HepG2 (cell line): ENCODE results near the gene SYT11. TPM values are rescaled to one million over a fixed set of nuclear protein-coding genes. Genes with fewer than 3 reads are reported as not detected.

Experiments
- ATAC-seq: fragments of 200-7000 bp; cut with Tn5 transposase; 3 replicates; pipeline ENCODE4 v1.9.1; 2020; ENCODE audit warnings: mild to moderate bottlenecking, moderate library complexity
- BruUV-seq: library from RNA; stranded (reverse); fragments of 400-500 nt; replicated peaks from 2 replicates; lab custom pipeline; 2021; lab: Mats Ljungman, UMichigan
- CTCF ChIA-PET: fragments of 300-600 bp; formaldehyde crosslinking; extraction: SDS; loops from one replicate; lab custom pipeline; 2021; ENCODE audit warnings: low total read pairs, inconsistent platforms, low intra/inter-chr PET ratio; lab: Yijun Ruan, JAX
- POLR2A ChIA-PET: fragments of 350-600 bp; sonication (Branson Sonifier 250); formaldehyde crosslinking; loops from one replicate; lab custom pipeline; 2020; ENCODE audit warnings: antibody characterized with exemption, inconsistent platforms; lab: Yijun Ruan, JAX
- DNase-seq: peaks from one replicate; pipeline ENCODE4 v3.0.0-alpha.2; 2015; ENCODE audit warnings: low spot score
- FAIRE-seq: peaks from 3 replicates; lab custom pipeline; 2011; peaks lifted over from hg19 to GRCh38; lab: Jason Lieb, UNC
- H2AFZ ChIP-seq: one replicate; pipeline ENCODE4 v1.6.1; 2011; ENCODE audit warnings: low read length, inconsistent platforms
- H3K27ac ChIP-seq: fragments of 300-600 bp; 3 replicates; pipeline ENCODE4 v1.8.0; 2011; ENCODE audit warnings: mixed run types, mild to moderate bottlenecking, mixed read lengths, low read length, inconsistent platforms; ENCODE audit not compliant: insufficient read depth; ENCODE audit errors: extremely low read length
- H3K27me3 ChIP-seq, 2 experiments: fragments of 200-600 bp in 1 of 2; 2 replicates in 1 of 2; 3 replicates in 1 of 2; pipeline versions ENCODE4 v1.6.0 to v1.8.0; 2011; ENCODE audit warnings: low read length in 2 of 2, mild to moderate bottlenecking in 2 of 2, moderate library complexity in 2 of 2, inconsistent platforms in 1 of 2; ENCODE audit not compliant: insufficient read depth in 2 of 2, control insufficient read depth in 1 of 2
- H3K36me3 ChIP-seq, 2 experiments: fragments of 200-600 bp in 1 of 2; replicated peaks in 1 of 2; 2 replicates in 1 of 2; 3 replicates in 1 of 2; pipeline versions ENCODE4 v1.5.1 to v1.8.0; 2011; ENCODE audit warnings: low read length in 2 of 2, inconsistent platforms in 1 of 2; ENCODE audit not compliant: insufficient read depth in 2 of 2, control insufficient read depth in 1 of 2
- H3K4me1 ChIP-seq: 2 replicates; pipeline ENCODE4 v1.5.1; 2012; ENCODE audit warnings: low read length, inconsistent platforms; ENCODE audit not compliant: insufficient read depth
- H3K4me2 ChIP-seq: 2 replicates; pipeline ENCODE4 v1.6.0; 2011; ENCODE audit warnings: low read depth, low read length, inconsistent platforms
- H3K4me3 ChIP-seq, 3 experiments: fragments of 200-600 bp in 1 of 3; sonication (generic), shearing (Covaris generic) in 1 of 3; replicated peaks in 1 of 3; 2 replicates each; pipeline ENCODE4 v1.5.1; 2011 to 2016; ENCODE audit warnings: low read length in 3 of 3, inconsistent platforms in 2 of 3, low read depth in 2 of 3, mild to moderate bottlenecking in 2 of 3, control low read depth in 1 of 3, mixed read lengths in 1 of 3; ENCODE audit not compliant: insufficient read depth in 1 of 3
- H3K79me2 ChIP-seq: one replicate; pipeline ENCODE4 v1.6.1; 2011; ENCODE audit warnings: low read length, inconsistent platforms; ENCODE audit not compliant: insufficient read depth
- H3K9ac ChIP-seq: 2 replicates; pipeline ENCODE4 v1.6.0; 2011; ENCODE audit warnings: mild to moderate bottlenecking, low read depth, low read length, inconsistent platforms; ENCODE audit not compliant: insufficient read depth
- H3K9me3 ChIP-seq: 2 replicates; pipeline ENCODE4 v1.5.1; 2012; ENCODE audit warnings: mild to moderate bottlenecking, low read length
- H4K20me1 ChIP-seq: 2 replicates; pipeline ENCODE4 v1.6.0; 2011; ENCODE audit warnings: inconsistent platforms, mild to moderate bottlenecking, low read length, moderate library complexity; ENCODE audit not compliant: insufficient read depth
- AKAP8 ChIP-seq: sonication (generic); formaldehyde crosslinking; IDR thresholded peaks from 2 replicates; pipeline ENCODE4 v1.5.1; 2020; ENCODE audit warnings: mild to moderate bottlenecking, missing genetic modification reagents
- GRHL1 ChIP-seq: sonication (generic); formaldehyde crosslinking; conservative IDR thresholded peaks from 2 replicates; pipeline ENCODE4 v1.8.0; 2022; ENCODE audit warnings: missing genetic modification reagents
- HNRNPL ChIP-seq: fragments of 200-400 bp; formaldehyde crosslinking; IDR thresholded peaks from 2 replicates; pipeline ENCODE4 v1.6.1; 2017; ENCODE audit warnings: mild to moderate bottlenecking, low read depth, low read length
- IRF9 ChIP-seq: sonication (generic); formaldehyde crosslinking; IDR thresholded peaks from 2 replicates; pipeline ENCODE4 v1.8.0; 2022; ENCODE audit warnings: missing genetic modification reagents, mild to moderate bottlenecking, borderline replicate concordance
- KMT2B ChIP-seq: IDR thresholded peaks from 2 replicates; pipeline ENCODE4 v1.6.1; 2016; ENCODE audit warnings: missing genetic modification reagents, missing compliant biosample characterization
- MEF2D ChIP-seq: sonication (generic); formaldehyde crosslinking; IDR thresholded peaks from 2 replicates; pipeline ENCODE4 v1.5.1; 2020; ENCODE audit warnings: mild to moderate bottlenecking, missing genetic modification reagents
- MXD4 ChIP-seq: IDR thresholded peaks from 2 replicates; pipeline ENCODE4 v1.6.1; 2016; ENCODE audit warnings: mild to moderate bottlenecking, missing biosample characterization, missing genetic modification reagents
- NKX3-1 ChIP-seq: sonication (generic); formaldehyde crosslinking; IDR thresholded peaks from 2 replicates; pipeline ENCODE4 v1.5.0; 2020; ENCODE audit warnings: missing genetic modification reagents
- SIN3B ChIP-seq: fragments of 150-350 bp; IDR thresholded peaks from 2 replicates; pipeline ENCODE4 v1.6.1; 2014; ENCODE audit warnings: low read length
- SMAD9 ChIP-seq: sonication (generic); formaldehyde crosslinking; IDR thresholded peaks from 2 replicates; pipeline ENCODE4 v1.5.1; 2020; ENCODE audit warnings: mild to moderate bottlenecking, missing genetic modification reagents
- SMC3 ChIP-seq: IDR thresholded peaks from 2 replicates; pipeline ENCODE4 v1.6.1; 2011; ENCODE audit warnings: low read length, improper control_type of control experiment
- SPEN ChIP-seq: sonication (generic); formaldehyde crosslinking; IDR thresholded peaks from 2 replicates; pipeline ENCODE4 v1.5.1; 2020; ENCODE audit warnings: low read depth, mild to moderate bottlenecking, missing genetic modification reagents
- SUZ12 ChIP-seq: fragments of 150-350 bp; IDR thresholded peaks from 2 replicates; pipeline ENCODE4 v1.6.1; 2014; ENCODE audit warnings: low read depth, low read length
- ZFP90 ChIP-seq: sonication (generic); formaldehyde crosslinking; IDR thresholded peaks from 2 replicates; pipeline ENCODE4 v1.8.0; 2022; ENCODE audit warnings: missing genetic modification reagents, mild to moderate bottlenecking, inconsistent platforms, borderline replicate concordance
- ZMYM4 ChIP-seq: sonication (generic); formaldehyde crosslinking; IDR thresholded peaks from 2 replicates; pipeline ENCODE4 v1.8.1; 2023; ENCODE audit warnings: mild to moderate bottlenecking, missing genetic modification reagents
- ZNF12 ChIP-seq: sonication (generic); formaldehyde crosslinking; IDR thresholded peaks from 2 replicates; pipeline ENCODE4 v1.5.0; 2020; ENCODE audit warnings: missing genetic modification reagents
- ZNF296 ChIP-seq: sonication (generic); formaldehyde crosslinking; conservative IDR thresholded peaks from 2 replicates; pipeline ENCODE4 v1.5.0; 2020; ENCODE audit warnings: mild to moderate bottlenecking, missing genetic modification reagents
- ZNF503 ChIP-seq: sonication (generic); formaldehyde crosslinking; IDR thresholded peaks from 2 replicates; pipeline ENCODE4 v1.4.0; 2020; ENCODE audit warnings: missing genetic modification reagents
- ZNF549 ChIP-seq: sonication (generic); formaldehyde crosslinking; IDR thresholded peaks from 2 replicates; pipeline ENCODE4 v1.5.0; 2020; ENCODE audit warnings: missing genetic modification reagents
- ZNF672 ChIP-seq: sonication (generic); formaldehyde crosslinking; IDR thresholded peaks from 2 replicates; pipeline ENCODE4 v1.8.1; 2022; ENCODE audit warnings: missing genetic modification reagents
- ZNF777 ChIP-seq: sonication (generic); formaldehyde crosslinking; IDR thresholded peaks from 2 replicates; pipeline ENCODE4 v1.4.0; 2020; ENCODE audit warnings: missing genetic modification reagents
- ZNF83 ChIP-seq: sonication (generic); formaldehyde crosslinking; IDR thresholded peaks from 2 replicates; pipeline ENCODE4 v1.4.0; 2020; ENCODE audit warnings: missing genetic modification reagents, mild to moderate bottlenecking, borderline replicate concordance
- WGBS: methylation state at CpG from one replicate; pipeline ENCODE4 v1.1.6; 2017; ENCODE audit warnings: low lambda C conversion rate; 5-methylcytosine and 5-hydroxymethylcytosine counted together
- in situ Hi-C: cut with HindIII; loops from 2 replicates; pipeline ENCODE4 v1.10.0; 2017; ENCODE audit warnings: low pct_unique_long_range_greater_than_20kb; ENCODE audit not compliant: extremely low pct_ligation_motif_present
- intact Hi-C: fragments of 100-400 bp; cut with micrococcal nuclease; formaldehyde crosslinking; loops from one replicate; pipeline ENCODE4 v1.10.0; 2022; ENCODE audit not compliant: unreplicated experiment
- polyA plus RNA-seq, 8 experiments: library from polyadenylated mRNA; depleted of rRNA in 3 of 8; stranded (reverse) in 7 of 8; unstranded in 1 of 8; fragments of >200 nt; fragmentation: Illumina TruSeq in 4 of 8; extraction: Trizol in 4 of 8; gene quantifications; 2 replicates each; pipeline versions ENCODE4 v1.2.1 to v1.2.3, GENCODE V29; 2011 to 2016; ENCODE audit warnings: low read depth in 4 of 8, missing spikeins in 1 of 8, mixed read lengths in 1 of 8; ENCODE audit not compliant: insufficient read depth in 1 of 8
- total RNA-seq, 5 experiments: library from RNA; depleted of rRNA; stranded (reverse); fragments of >200 nt; fragmentation: Illumina TruSeq; extraction: Trizol; gene quantifications; 2 replicates each; pipeline ENCODE4 v1.2.3, GENCODE V29; 2016; ENCODE audit warnings: low read depth in 1 of 5
- TF ChIP-seq, protein P1 (sequence below): IDR thresholded peaks from 2 replicates; pipeline ENCODE4 v1.6.1; 2016

SYT11 gene
- total and polyA plus RNA-seq, 2 of the 13 experiments (the other 11 are each of a cell fraction or from before 2014, with no cell fraction given) = 0.22 to 0.59 TPM

GRCh38 chr1:155858800-155859233, 550 bp upstream of the SYT11 start:
- no TSS peak for BruUV-seq
- no peaks in the 10 kb centered on the region for H4K20me1 ChIP-seq
- H3K4me1 ChIP-seq = peaks cover 23% of the 10 kb centered on the region
- intact Hi-C loops = no loop called here
- H3K9me3 ChIP-seq = no peaks in the 10 kb centered on the region
- peaks cover 16% of the 10 kb centered on the region for H3K79me2 ChIP-seq
- under 1% methylated on average over 12 of the region's 12 CpGs for WGBS
- peaks cover 2 to 5% of the 10 kb centered on the region in 2 experiments; a peak in 2 of 5 replicates for H3K36me3 ChIP-seq
- no peaks in the 10 kb centered on the region for H3K27me3 ChIP-seq
- peak overlapping the region; percentile 57 for H3K27ac ChIP-seq
- no peak for FAIRE-seq
- H3K9ac ChIP-seq = peak overlapping the region; percentile 92
- peak overlapping the region; percentile 82 for H3K4me2 ChIP-seq
- ChIA-PET CTCF (no interaction called here), POLR2A (interaction anchor here (0.9 to 2.0 kb wide), 11 partner anchors 8 to 354 kb away, joined by 3 to 11 read pairs (median 3); partner anchors contain the start of genes KHDC4, PMF1 and RXFP4)
- ATAC-seq = no peak; the same call in 2 of the 3 replicates
- DNase-seq = no peak
- H2AFZ ChIP-seq = no peak overlapping the region
- in situ Hi-C loops = no loop called here
- H3K4me3 ChIP-seq = peak overlapping the region; percentile 78 to 90 (median 82)
- TF ChIP-seq ZNF672 (CRISPR knock-in tag) (no peak), SIN3B (no peak), HNRNPL (no peak), SUZ12 (no peak), ZFP90 (CRISPR knock-in tag) (no peak), SMC3 (no peak), GRHL1 (CRISPR knock-in tag) (no peak), AKAP8 (CRISPR knock-in tag) (no peak), NKX3-1 (CRISPR knock-in tag) (no peak), SPEN (CRISPR knock-in tag) (no peak), KMT2B (CRISPR knock-in tag) (no peak), ZNF83 (CRISPR knock-in tag) (no peak), ZMYM4 (CRISPR knock-in tag) (0 out of 2 replicates have a peak, but pooled peaks have one; percentile 19), IRF9 (CRISPR knock-in tag) (no peak), MEF2D (CRISPR knock-in tag) (no peak), ZNF777 (CRISPR knock-in tag) (no peak), ZNF549 (CRISPR knock-in tag) (no peak), SMAD9 (no peak), MXD4 (CRISPR knock-in tag) (no peak), ZNF12 (no peak), ZNF296 (no peak), ZNF503 (CRISPR knock-in tag) (no peak)
- TF ChIP-seq, protein P1, sequence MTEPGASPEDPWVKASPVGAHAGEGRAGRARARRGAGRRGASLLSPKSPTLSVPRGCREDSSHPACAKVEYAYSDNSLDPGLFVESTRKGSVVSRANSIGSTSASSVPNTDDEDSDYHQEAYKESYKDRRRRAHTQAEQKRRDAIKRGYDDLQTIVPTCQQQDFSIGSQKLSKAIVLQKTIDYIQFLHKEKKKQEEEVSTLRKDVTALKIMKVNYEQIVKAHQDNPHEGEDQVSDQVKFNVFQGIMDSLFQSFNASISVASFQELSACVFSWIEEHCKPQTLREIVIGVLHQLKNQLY (CRISPR knock-in tag) = no peak
